CD4-positive, alpha-beta memory T cell (primary cell): ENCODE data around the gene CTRB2. TPM values are rescaled to one million over a fixed set of nuclear protein-coding genes. Genes with fewer than 3 reads are reported as not detected.

Experiments
- CTCF ChIA-PET: fragments of 350-600 bp; sonication (Branson Sonifier 250); formaldehyde crosslinking; loops from one replicate; lab custom pipeline; 2021; ENCODE audit warnings: inconsistent platforms; ENCODE audit not compliant: partially characterized antibody; lab: Charles Lee
- POLR2A ChIA-PET: fragments of 350-600 bp; sonication (Branson Sonifier 250); formaldehyde crosslinking; loops from one replicate; lab custom pipeline; 2021; ENCODE audit not compliant: partially characterized antibody; lab: Charles Lee
- DNase-seq, 5 donors: peaks; one replicate each; pipeline versions ENCODE4 v3.0.0 to v3.0.0-alpha.2; 2020 to 2022; ENCODE audit warnings: mixed read lengths in 1 of 5
- H3K27ac ChIP-seq: one replicate; pipeline ENCODE4 v1.7.0; 2013; ENCODE audit warnings: low read depth, low read length
- H3K27me3 ChIP-seq: 2 replicates; pipeline ENCODE4 v1.7.0; 2013; ENCODE audit warnings: mild to moderate bottlenecking, low read length, moderate library complexity; ENCODE audit not compliant: insufficient read depth
- H3K36me3 ChIP-seq: 2 replicates; pipeline ENCODE4 v1.7.0; 2013; ENCODE audit warnings: mild to moderate bottlenecking, low read length, moderate library complexity; ENCODE audit not compliant: insufficient read depth
- H3K4me1 ChIP-seq: 2 replicates; pipeline ENCODE4 v1.7.0; 2013; ENCODE audit warnings: mild to moderate bottlenecking, low read length, moderate library complexity; ENCODE audit not compliant: insufficient read depth
- H3K4me3 ChIP-seq, 2 donors: one replicate each; pipeline ENCODE4 v1.7.0; 2013; ENCODE audit warnings: low read length in 2 of 2, mild to moderate bottlenecking in 1 of 2
- H3K9me3 ChIP-seq, 2 donors: one replicate each; pipeline ENCODE4 v1.7.0; 2013; ENCODE audit warnings: low read length in 2 of 2, control low read depth in 1 of 2; ENCODE audit not compliant: control insufficient read depth in 1 of 2
- H3K27ac Mint-ChIP-seq, 7 donors: one replicate each; pipeline ENCODE4 v1.8.0; 2020 to 2021; ENCODE audit warnings: mixed read lengths in 7 of 7, mild to moderate bottlenecking in 6 of 7, inconsistent platforms in 3 of 7, moderate library complexity in 3 of 7
- H3K27me3 Mint-ChIP-seq, 2 donors: one replicate each; pipeline ENCODE4 v1.8.0; 2020 to 2021; ENCODE audit warnings: mixed read lengths in 2 of 2
- H3K36me3 Mint-ChIP-seq, 2 donors: one replicate each; pipeline ENCODE4 v1.8.0; 2020 to 2021; ENCODE audit warnings: mixed read lengths in 2 of 2, inconsistent platforms in 1 of 2, mild to moderate bottlenecking in 1 of 2
- H3K4me1 Mint-ChIP-seq, 4 donors: one replicate each; pipeline ENCODE4 v1.8.0; 2020 to 2021; ENCODE audit warnings: mixed read lengths in 4 of 4, mild to moderate bottlenecking in 1 of 4
- H3K4me3 Mint-ChIP-seq, 8 donors: one replicate each; pipeline ENCODE4 v1.8.0; 2020 to 2021; ENCODE audit warnings: mixed read lengths in 8 of 8, mild to moderate bottlenecking in 7 of 8, moderate library complexity in 6 of 8, inconsistent platforms in 3 of 8
- H3K9me3 Mint-ChIP-seq, 8 donors: one replicate each; pipeline ENCODE4 v1.8.0; 2020 to 2021; ENCODE audit warnings: mixed read lengths in 8 of 8, mild to moderate bottlenecking in 5 of 8, inconsistent platforms in 3 of 8, moderate library complexity in 1 of 8
- intact Hi-C: fragments of 100-400 bp; cut with micrococcal nuclease; formaldehyde crosslinking; loops from one replicate; pipeline ENCODE4 v1.15.1; 2023
- polyA plus RNA-seq, 2 donors: library from polyadenylated mRNA; unstranded; fragments of 300-500 nt; fragmentation: Illumina TruSeq; gene quantifications; one replicate each; pipeline ENCODE4 v1.2.3, GENCODE V29; 2021
- total RNA-seq, 2 experiments: library from RNA; stranded (reverse); gene quantifications; one replicate each; pipeline ENCODE4 v1.2.3, GENCODE V29; 2021

CTRB2 gene
- total and polyA plus RNA-seq, 4 experiments from 2014 or later, result not detected

- no peak for DNase-seq
- Mint-ChIP-seq H3K27ac (no peak overlapping the region), H3K4me1 (peaks cover 0 to 5% (median 2%) of the 10 kb centered on the region in 4 donors), H3K9me3 (no peaks in the 10 kb centered on the region), H3K27me3 (no peaks in the 10 kb centered on the region), H3K4me3 (no peak overlapping the region), H3K36me3 (no peaks in the 10 kb centered on the region)
- CTCF ChIA-PET, result interaction anchor here (1.0 to 7.9 kb wide), 4 partner anchors 37 to 165 kb away, joined by 3 to 296 read pairs (median 60); no protein-coding TSS in a partner anchor
- Histone ChIP-seq H3K36me3 (no peaks in the 10 kb centered on the region), H3K4me1 (peaks cover 6% of the 10 kb centered on the region), H3K27ac (no peak overlapping the region), H3K9me3 (no peaks in the 10 kb centered on the region), H3K4me3 (no peak overlapping the region), H3K27me3 (no peaks in the 10 kb centered on the region)
- intact Hi-C loops, result no loop called here
- POLR2A ChIA-PET, result no interaction called here
These were observed 29.9 kb upstream of the CTRB2 start for GRCh38 chr16:75236736-75237397.

DNA sequence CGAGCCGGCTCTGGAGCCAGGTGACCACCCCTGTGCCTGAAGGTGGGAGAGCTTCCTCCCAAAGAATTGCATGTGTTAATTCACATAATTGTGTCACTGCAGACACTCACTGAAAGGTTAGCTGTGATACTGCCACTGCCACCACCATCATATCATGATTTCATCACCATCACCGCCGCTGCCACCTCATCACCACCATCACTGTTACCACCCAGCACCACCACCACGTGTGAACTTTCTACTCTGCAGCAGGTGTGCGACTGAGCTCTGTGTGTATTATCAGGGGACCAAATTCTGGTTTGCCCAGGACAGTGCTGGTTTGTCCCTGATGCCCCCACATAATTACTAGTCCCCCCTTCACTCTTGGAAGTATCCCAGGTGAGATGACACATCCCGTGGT lies 29.3 kb upstream of the CTRB2 start:
- Mint-ChIP-seq H3K4me1 (peaks cover 0 to 5% (median 2%) of the 10 kb centered on the region in 4 donors), H3K27ac (no peak overlapping the region), H3K27me3 (no peaks in the 10 kb centered on the region), H3K9me3 (no peaks in the 10 kb centered on the region), H3K4me3 (no peak overlapping the region), H3K36me3 (no peaks in the 10 kb centered on the region)
- Histone ChIP-seq H3K4me1 (peaks cover 6% of the 10 kb centered on the region), H3K27me3 (no peaks in the 10 kb centered on the region), H3K27ac (no peak overlapping the region), H3K4me3 (no peak overlapping the region), H3K36me3 (no peaks in the 10 kb centered on the region), H3K9me3 (no peaks in the 10 kb centered on the region)
- CTCF ChIA-PET, result interaction anchor here (1.0 to 7.9 kb wide), 4 partner anchors 37 to 166 kb away, joined by 3 to 296 read pairs (median 60); no protein-coding TSS in a partner anchor
- intact Hi-C loops, result no loop called here
- no peak for DNase-seq
- POLR2A ChIA-PET, result no interaction called here

GRCh38 chr16:75235721-75236193 lies 28.8 kb upstream of the CTRB2 start:
- H3K27ac Mint-ChIP-seq, result no peak overlapping the region
- H3K36me3 Mint-ChIP-seq, result no peaks in the 10 kb centered on the region
- no peak overlapping the region for H3K4me3 Mint-ChIP-seq
- Histone ChIP-seq H3K4me1 (peaks cover 6% of the 10 kb centered on the region), H3K27ac (no peak overlapping the region), H3K36me3 (no peaks in the 10 kb centered on the region), H3K27me3 (no peaks in the 10 kb centered on the region), H3K4me3 (no peak overlapping the region), H3K9me3 (no peaks in the 10 kb centered on the region)
- POLR2A ChIA-PET, result no interaction called here
- no peaks in the 10 kb centered on the region for H3K27me3 Mint-ChIP-seq
- intact Hi-C loops, result no loop called here
- H3K9me3 Mint-ChIP-seq, result no peaks in the 10 kb centered on the region
- CTCF ChIA-PET, result interaction anchor here (1.0 to 7.9 kb wide), 5 partner anchors 36 to 166 kb away, joined by 3 to 296 read pairs (median 59); no protein-coding TSS in a partner anchor
- H3K4me1 Mint-ChIP-seq, result peaks cover 0 to 5% (median 2%) of the 10 kb centered on the region in 4 donors
- no peak for DNase-seq

- peaks cover 0 to 5% (median 2%) of the 10 kb centered on the region in 4 donors for H3K4me1 Mint-ChIP-seq
- Histone ChIP-seq H3K27ac (no peak overlapping the region), H3K36me3 (no peaks in the 10 kb centered on the region), H3K4me1 (peaks cover 6% of the 10 kb centered on the region), H3K27me3 (no peaks in the 10 kb centered on the region), H3K4me3 (no peak overlapping the region), H3K9me3 (no peaks in the 10 kb centered on the region)
- POLR2A ChIA-PET, result interaction anchor here (1.5 kb wide), 1 partner anchor 150 kb away, joined by 13 read pairs; no protein-coding TSS in a partner anchor
- no peak overlapping the region for H3K4me3 Mint-ChIP-seq
- DNase-seq, result no peak
- H3K9me3 Mint-ChIP-seq, result no peaks in the 10 kb centered on the region
- H3K36me3 Mint-ChIP-seq, result no peaks in the 10 kb centered on the region
- H3K27ac Mint-ChIP-seq, result peak overlapping the region in 1 of 7 donors; percentile 36
- CTCF ChIA-PET, result interaction anchor here (1.5 to 7.9 kb wide), 9 partner anchors 15 to 181 kb away, joined by 3 to 296 read pairs (median 14); no protein-coding TSS in a partner anchor
- intact Hi-C loops, result loop anchor here (1.0 kb wide), 5 partner anchors 36 to 229 kb away; partner anchors contain the start of gene TMEM170A
- no peaks in the 10 kb centered on the region for H3K27me3 Mint-ChIP-seq
These were observed 28.1 kb upstream of the CTRB2 start for GRCh38 chr16:75234856-75235696.

- peaks cover 0 to 5% (median 2%) of the 10 kb centered on the region in 4 donors for H3K4me1 Mint-ChIP-seq
- no peaks in the 10 kb centered on the region for H3K9me3 Mint-ChIP-seq
- no peaks in the 10 kb centered on the region for H3K9me3 ChIP-seq
- no peak for DNase-seq
- no peak overlapping the region for H3K4me3 Mint-ChIP-seq
- H3K4me1 ChIP-seq, result peaks cover 6% of the 10 kb centered on the region
- no peaks in the 10 kb centered on the region for H3K36me3 Mint-ChIP-seq
- H3K36me3 ChIP-seq, result no peaks in the 10 kb centered on the region
- H3K27me3 Mint-ChIP-seq, result no peaks in the 10 kb centered on the region
- CTCF ChIA-PET, result interaction anchor here (0.7 to 7.9 kb wide), 46 partner anchors 11 to 533 kb away, joined by 3 to 296 read pairs (median 5); partner anchors contain the start of gene CFDP1
- POLR2A ChIA-PET, result interaction anchor here (0.7 to 1.5 kb wide), 6 partner anchors 93 to 157 kb away, joined by 3 to 13 read pairs (median 3); no protein-coding TSS in a partner anchor
- no peak overlapping the region for H3K27ac Mint-ChIP-seq
- no peak overlapping the region for H3K4me3 ChIP-seq
- no peaks in the 10 kb centered on the region for H3K27me3 ChIP-seq
- intact Hi-C loops, result loop anchor here (1.0 kb wide), 1 partner anchor 531 kb away; no protein-coding TSS in a partner anchor
- H3K27ac ChIP-seq, result no peak overlapping the region
These were observed 26.6 kb upstream of the CTRB2 start for GRCh38 chr16:75233611-75233938.

- Histone ChIP-seq H3K4me3 (no peak overlapping the region), H3K9me3 (no peaks in the 10 kb centered on the region), H3K4me1 (peaks cover 6% of the 10 kb centered on the region), H3K27me3 (no peaks in the 10 kb centered on the region), H3K36me3 (no peaks in the 10 kb centered on the region), H3K27ac (no peak overlapping the region)
- POLR2A ChIA-PET, result interaction anchor here (0.7 kb wide), 1 partner anchor 94 kb away, joined by 3 read pairs; no protein-coding TSS in a partner anchor
- Mint-ChIP-seq H3K27ac (no peak overlapping the region), H3K27me3 (no peaks in the 10 kb centered on the region), H3K36me3 (no peaks in the 10 kb centered on the region), H3K9me3 (no peaks in the 10 kb centered on the region), H3K4me3 (no peak overlapping the region), H3K4me1 (peaks cover 0 to 5% (median 2%) of the 10 kb centered on the region in 4 donors)
- intact Hi-C loops, result no loop called here
- DNase-seq, result no peak
- CTCF ChIA-PET, result interaction anchor here (0.7 to 7.9 kb wide), 6 partner anchors 32 to 170 kb away, joined by 3 to 296 read pairs (median 38); no protein-coding TSS in a partner anchor
These were observed 24.6 kb upstream of the CTRB2 start for GRCh38 chr16:75231570-75231969.
